Spinal cord (tissue), 10 donors: Measurements from ENCODE around the gene RAPH1. TPM values are rescaled to one million over a fixed set of nuclear protein-coding genes. Genes with fewer than 3 reads are reported as not detected.
"Not testable (repeated sequence)": the region's sequence is repeated elsewhere in the genome, so short reads cannot be mapped to it uniquely, and the experiment has no call there.

Experiments used
- DNase-seq, 6 donors: peaks; one replicate each; pipeline versions ENCODE4 v3.0.0 to v3.0.0-alpha.2; 2013 to 2015; ENCODE audit warnings: low spot score in 6 of 6, low read depth in 4 of 6
- H3K27ac ChIP-seq: one replicate; pipeline ENCODE4 v1.5.1; 2013; ENCODE audit warnings: low read depth, low read length, control low read depth
- H3K27me3 ChIP-seq: one replicate; pipeline ENCODE4 v1.6.1; 2013; ENCODE audit warnings: low read length; ENCODE audit not compliant: control insufficient read depth, insufficient read depth
- H3K36me3 ChIP-seq: one replicate; pipeline ENCODE4 v1.6.1; 2013; ENCODE audit warnings: low read length; ENCODE audit not compliant: control insufficient read depth, insufficient read depth
- H3K4me1 ChIP-seq: one replicate; pipeline ENCODE4 v1.6.1; 2013; ENCODE audit warnings: low read length; ENCODE audit not compliant: control insufficient read depth, insufficient read depth
- H3K4me3 ChIP-seq: one replicate; pipeline ENCODE4 v1.5.1; 2013; ENCODE audit warnings: low read depth, low read length, control low read depth
- H3K9me3 ChIP-seq: one replicate; pipeline ENCODE4 v1.6.1; 2013; ENCODE audit warnings: low read length; ENCODE audit not compliant: control insufficient read depth, insufficient read depth
- WGBS: methylation state at CpG from one replicate; pipeline ENCODE4 v1.1.5; 2013; ENCODE audit warnings: missing lambda C conversion rate; ENCODE audit not compliant: insufficient coverage; 5-methylcytosine and 5-hydroxymethylcytosine counted together
- polyA plus RNA-seq, 2 donors: library from polyadenylated mRNA; unstranded; fragments of 120-200 nt; gene quantifications; one replicate each; pipeline ENCODE4 v1.2.1, GENCODE V29; 2013; ENCODE audit not compliant: insufficient read length in 2 of 2
- total RNA-seq, 2 donors: library from RNA; depleted of rRNA in 1 of 2; stranded (reverse); fragments of 120-200 nt in 1 of 2; fragments of >200 nt in 1 of 2; gene quantifications; one replicate each; pipeline versions ENCODE4 v1.2.3 to v1.2.4, GENCODE V29; 2013 to 2014
- donor health status: healthy.

RAPH1 gene
- total and polyA plus RNA-seq, 4 donors = 23.2 to 73.9 (median 28.0) TPM

- Histone ChIP-seq H3K9me3 (no peaks in the 10 kb centered on the region), H3K27me3 (no peaks in the 10 kb centered on the region), H3K36me3 (peaks cover 3% of the 10 kb centered on the region), H3K4me3 (no peak overlapping the region), H3K4me1 (no peaks in the 10 kb centered on the region), H3K27ac (no peak overlapping the region)
- 76% methylated on average over 3 of the region's 6 CpGs for WGBS
- DNase-seq = no peak
Observed at GRCh38 chr2:203432811-203433210, 102.3 kb downstream of the RAPH1 start.

DNA sequence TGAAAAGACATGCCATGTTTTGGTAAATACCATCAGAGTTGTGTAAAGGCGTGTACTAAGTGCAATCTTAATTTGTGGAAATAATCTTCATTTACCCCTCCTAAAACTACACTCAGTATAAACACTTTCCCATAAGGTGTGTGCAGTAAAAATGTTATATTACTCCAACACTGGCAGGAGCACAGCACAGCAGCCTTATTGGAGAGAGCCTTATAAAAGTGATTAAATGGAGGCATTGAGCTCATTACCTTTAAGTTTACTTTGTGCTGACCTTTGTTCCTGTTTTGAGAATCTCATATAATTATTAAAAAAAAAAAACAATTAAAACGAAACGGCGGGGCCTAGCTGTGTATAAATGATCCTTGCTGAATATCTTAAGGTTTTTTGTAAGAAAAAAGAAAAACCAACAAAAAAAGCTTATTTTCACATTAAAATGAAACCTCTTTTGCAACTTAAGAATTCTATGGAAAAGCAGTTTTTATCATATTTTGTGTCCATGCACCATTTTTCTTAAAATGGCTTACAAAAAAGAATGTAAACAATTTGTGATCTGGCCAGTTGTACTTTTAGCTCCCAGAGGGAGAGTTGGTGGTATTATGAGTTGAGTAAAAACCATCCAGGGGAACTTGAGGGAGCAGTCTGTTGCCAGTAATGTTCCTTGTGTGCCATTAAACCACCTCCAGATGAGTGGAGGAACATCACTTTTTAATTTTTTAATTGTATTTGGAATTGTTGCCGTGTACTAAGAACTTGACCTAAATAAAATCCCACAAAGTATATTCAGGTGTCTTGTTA is 103.5 kb downstream of the RAPH1 start:
- Histone ChIP-seq H3K27me3 (no peaks in the 10 kb centered on the region), H3K4me3 (no peak overlapping the region), H3K9me3 (no peaks in the 10 kb centered on the region), H3K4me1 (no peaks in the 10 kb centered on the region), H3K27ac (no peak overlapping the region), H3K36me3 (peaks cover 3% of the 10 kb centered on the region)
- DNase-seq = peak in 1 of 6 donors; percentile 25
- WGBS = no CpG with 5 or more reads among the region's 5 CpGs

GRCh38 chr2:203429643-203430042 is 105.5 kb downstream of the RAPH1 start:
- WGBS = 100% methylated on average over 1 of the region's 4 CpGs
- not testable (repeated sequence) for H3K9me3 ChIP-seq, H3K4me3 ChIP-seq, H3K4me1 ChIP-seq, H3K27me3 ChIP-seq, H3K36me3 ChIP-seq, H3K27ac ChIP-seq, DNase-seq

- 78% methylated on average over 1 of the region's 2 CpGs for WGBS
- no peaks in the 10 kb centered on the region for H3K27me3 ChIP-seq
Observed at GRCh38 chr2:203427061-203427460, 108.0 kb downstream of the RAPH1 start.

GRCh38 chr2:203418271-203418670 is 116.8 kb downstream of the RAPH1 start:
- H3K27me3 ChIP-seq = no peaks in the 10 kb centered on the region
- H3K27ac ChIP-seq = no peak overlapping the region
- no peaks in the 10 kb centered on the region for H3K4me1 ChIP-seq
- WGBS = 67% methylated on average over 5 of the region's 8 CpGs
- H3K9me3 ChIP-seq = no peaks in the 10 kb centered on the region
- H3K4me3 ChIP-seq = no peak overlapping the region
- peaks cover 44% of the 10 kb centered on the region for H3K36me3 ChIP-seq
- no peak for DNase-seq

More at GRCh38 chr2:203427061-203427460, 108.0 kb downstream of the RAPH1 start:
- Histone ChIP-seq H3K4me3 (no peak overlapping the region), H3K36me3 (peaks cover 9% of the 10 kb centered on the region), H3K9me3 (no peaks in the 10 kb centered on the region), H3K27ac (no peak overlapping the region), H3K4me1 (no peaks in the 10 kb centered on the region)
- DNase-seq = no peak

- Histone ChIP-seq H3K27ac (no peak overlapping the region), H3K4me1 (no peaks in the 10 kb centered on the region), H3K4me3 (no peak overlapping the region), H3K9me3 (no peaks in the 10 kb centered on the region), H3K27me3 (no peaks in the 10 kb centered on the region), H3K36me3 (peaks cover 21% of the 10 kb centered on the region)
- DNase-seq = no peak
Observed at GRCh38 chr2:203413796-203414195, 121.3 kb downstream of the RAPH1 start.

DNA sequence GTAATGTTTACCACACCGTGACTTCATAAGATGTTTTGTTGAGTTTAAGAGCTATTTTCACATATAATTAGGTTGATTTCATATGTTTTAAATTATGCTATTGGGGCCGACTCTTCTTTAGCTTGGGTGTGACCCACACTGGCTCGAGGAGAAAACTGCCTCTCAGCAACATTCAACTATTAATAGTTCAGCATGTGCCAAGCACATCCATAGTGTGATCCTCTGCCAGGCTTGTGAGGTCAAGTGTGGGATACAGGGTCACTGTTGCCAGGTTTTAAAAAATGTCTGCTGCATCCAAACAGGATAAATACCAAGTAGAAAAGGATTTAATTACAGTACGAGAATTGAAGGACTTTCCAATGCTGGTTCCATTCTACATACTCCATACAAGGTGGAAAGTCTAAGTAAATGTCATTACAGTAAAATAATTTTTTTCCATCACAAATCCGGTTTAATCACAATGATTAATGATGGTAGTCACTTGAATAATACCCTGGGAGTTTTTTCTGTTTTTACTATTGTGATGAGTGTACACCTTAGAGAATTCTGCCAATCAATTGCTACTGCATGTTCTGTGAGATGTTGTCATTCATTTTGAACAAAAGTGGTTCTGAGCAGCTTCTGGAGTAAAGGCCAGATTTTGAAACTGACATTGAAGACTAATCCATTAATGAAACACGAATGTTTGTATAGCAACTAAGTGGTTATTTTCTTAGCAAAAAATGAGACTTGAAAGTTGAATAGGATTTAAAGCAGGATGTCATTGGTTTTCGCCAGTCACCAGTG is 122.4 kb downstream of the RAPH1 start:
- H3K9me3 ChIP-seq = no peaks in the 10 kb centered on the region
- no peak for DNase-seq
- peaks cover 19% of the 10 kb centered on the region for H3K36me3 ChIP-seq
- H3K27me3 ChIP-seq = no peaks in the 10 kb centered on the region
- H3K27ac ChIP-seq = no peak overlapping the region
- H3K4me1 ChIP-seq = no peaks in the 10 kb centered on the region
- no CpG with 5 or more reads among the region's 7 CpGs for WGBS
- H3K4me3 ChIP-seq = no peak overlapping the region

DNA sequence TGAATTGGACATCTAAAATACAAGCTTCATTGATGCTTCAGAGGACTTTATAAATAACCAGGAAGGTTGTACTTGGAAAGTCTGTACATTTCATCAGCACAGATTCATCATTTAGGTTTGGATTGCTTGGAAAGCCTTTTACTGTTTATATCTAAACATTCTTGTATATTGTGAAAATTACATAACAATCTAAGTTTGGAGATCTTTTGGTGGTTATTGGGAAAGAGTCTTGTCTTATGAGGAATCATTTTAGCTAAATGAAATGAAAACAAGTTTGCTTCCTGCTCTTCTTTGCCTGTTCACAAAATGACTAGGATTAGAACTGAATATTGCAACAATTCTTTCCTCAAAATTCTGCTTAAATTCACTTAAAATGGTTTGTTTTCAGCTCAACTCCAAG is 127.6 kb downstream of the RAPH1 start:
- H3K27me3 ChIP-seq = no peaks in the 10 kb centered on the region
- no peaks in the 10 kb centered on the region for H3K4me1 ChIP-seq
- H3K9me3 ChIP-seq = no peaks in the 10 kb centered on the region
- no peak for DNase-seq
- H3K36me3 ChIP-seq = peaks cover 12% of the 10 kb centered on the region
- H3K4me3 ChIP-seq = no peak overlapping the region
- H3K27ac ChIP-seq = no peak overlapping the region

DNA sequence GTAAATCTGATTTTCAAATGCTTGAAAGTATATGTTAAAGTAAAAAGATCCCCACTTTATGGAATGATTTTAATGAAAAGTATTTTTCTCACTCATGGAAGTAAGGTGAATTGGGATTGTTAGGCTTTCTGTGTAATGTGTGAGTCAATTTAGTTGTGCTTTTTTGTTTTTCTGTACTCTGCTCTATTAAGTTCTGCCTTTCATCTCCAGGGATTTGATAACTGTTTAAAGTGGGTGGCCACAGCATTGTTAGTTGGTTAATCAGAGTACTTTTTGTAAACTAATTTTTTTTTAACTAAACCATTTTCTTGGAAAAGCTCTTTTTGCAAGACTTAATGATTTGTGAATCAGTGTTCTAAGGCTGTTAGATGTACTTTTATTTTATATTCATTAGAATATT is 130.1 kb downstream of the RAPH1 start:
- Histone ChIP-seq H3K4me3 (no peak overlapping the region), H3K27ac (no peak overlapping the region), H3K9me3 (no peaks in the 10 kb centered on the region), H3K4me1 (no peaks in the 10 kb centered on the region), H3K27me3 (no peaks in the 10 kb centered on the region), H3K36me3 (peaks cover 16% of the 10 kb centered on the region)
- DNase-seq = no peak
